SK-N-SH treated with all-trans-retinoic acid at 6 μM for 48 hours (cell line): ENCODE data around the gene UBTD1.

Experiments used
- CSDC2 ChIP-seq: fragments of 250-450 bp; sonication (Bioruptor Pico); IDR thresholded peaks from 2 replicates; pipeline ENCODE4 v1.5.0; 2020; ENCODE audit warnings: mild to moderate bottlenecking, moderate library complexity
- GLIS3 ChIP-seq: fragments of 250-450 bp; sonication (Bioruptor Pico); IDR thresholded peaks from 2 replicates; pipeline ENCODE4 v1.5.0; 2020; ENCODE audit warnings: mild to moderate bottlenecking, moderate library complexity
- PPARA ChIP-seq: fragments of 250-450 bp; sonication (Bioruptor Pico); IDR thresholded peaks from 2 replicates; pipeline ENCODE4 v1.5.0; 2020; ENCODE audit warnings: mild to moderate bottlenecking, borderline replicate concordance
- ZNF8 ChIP-seq: fragments of 450-650 bp; formaldehyde crosslinking; IDR thresholded peaks from 2 replicates; pipeline ENCODE4 v1.5.0; 2020; ENCODE audit warnings: mild to moderate bottlenecking, moderate library complexity

- TF ChIP-seq CSDC2 (CRISPR knock-in tag) = no peak
- no peak for TF ChIP-seq PPARA (CRISPR knock-in tag)
- no peak for TF ChIP-seq ZNF8
- no peak for TF ChIP-seq GLIS3 (CRISPR knock-in tag)
Observed at GRCh38 chr10:97499561-97500296, 1.0 kb downstream of the UBTD1 start.
